CD4-positive, CD25-positive, alpha-beta regulatory T cell (primary cell): ENCODE results near the gene SPDYE1. TPM values are rescaled to one million over a fixed set of nuclear protein-coding genes. Genes with fewer than 3 reads are reported as not detected.
"Not testable (repeated sequence)": the region's sequence is repeated elsewhere in the genome, so short reads cannot be mapped to it uniquely, and the experiment has no call there.

Experiments used
- ATAC-seq, 2 donors: fragments of 150-1000 bp; cut with Tn5 transposase; one replicate each; pipeline ENCODE4 v1.10.0; 2021; ENCODE audit warnings: low read depth in 2 of 2, moderate number of reproducible peaks in 2 of 2, moderate library complexity in 1 of 2
- DNase-seq, 3 donors: peaks; one replicate each; pipeline versions ENCODE4 v3.0.0 to v3.0.0-alpha.2; 2012 to 2022; ENCODE audit warnings: mixed read lengths in 1 of 3
- H3K27ac ChIP-seq: one replicate; pipeline ENCODE4 v1.7.0; 2013; ENCODE audit warnings: mild to moderate bottlenecking, low read length; ENCODE audit not compliant: insufficient read depth, poor library complexity, severe bottlenecking
- H3K27me3 ChIP-seq: one replicate; pipeline ENCODE4 v1.7.0; 2013; ENCODE audit warnings: low read length; ENCODE audit not compliant: control insufficient read depth, insufficient read depth
- H3K36me3 ChIP-seq: one replicate; pipeline ENCODE4 v1.7.0; 2013; ENCODE audit warnings: mild to moderate bottlenecking, low read length, moderate library complexity; ENCODE audit not compliant: control insufficient read depth, insufficient read depth
- H3K4me1 ChIP-seq: 2 replicates; pipeline ENCODE4 v1.7.0; 2013; ENCODE audit warnings: mild to moderate bottlenecking, low read length; ENCODE audit not compliant: insufficient read depth, control insufficient read depth, poor library complexity, severe bottlenecking
- H3K4me3 ChIP-seq: one replicate; pipeline ENCODE4 v1.7.0; 2013; ENCODE audit warnings: low read depth, mild to moderate bottlenecking, low read length, moderate library complexity
- H3K9me3 ChIP-seq, 2 experiments: 1 replicate in 1 of 2; 2 replicates in 1 of 2; pipeline ENCODE4 v1.7.0; 2013; ENCODE audit warnings: low read length in 2 of 2, mild to moderate bottlenecking in 1 of 2, moderate library complexity in 1 of 2; ENCODE audit not compliant: control insufficient read depth in 2 of 2
- H3K27ac Mint-ChIP-seq, 3 donors: one replicate each; pipeline ENCODE4 v1.8.0; 2020 to 2022; ENCODE audit warnings: mild to moderate bottlenecking in 3 of 3, mixed read lengths in 3 of 3, moderate library complexity in 2 of 3
- H3K27me3 Mint-ChIP-seq: one replicate; pipeline ENCODE4 v1.8.0; 2022; ENCODE audit warnings: mild to moderate bottlenecking, mixed read lengths
- H3K36me3 Mint-ChIP-seq: one replicate; pipeline ENCODE4 v1.8.0; 2020; ENCODE audit warnings: mixed read lengths
- H3K4me1 Mint-ChIP-seq, 4 donors: one replicate each; pipeline ENCODE4 v1.8.0; 2020 to 2022; ENCODE audit warnings: mixed read lengths in 4 of 4, mild to moderate bottlenecking in 1 of 4
- H3K4me3 Mint-ChIP-seq, 4 donors: one replicate each; pipeline ENCODE4 v1.8.0; 2020 to 2022; ENCODE audit warnings: mild to moderate bottlenecking in 4 of 4, mixed read lengths in 4 of 4, moderate library complexity in 3 of 4
- H3K9me3 Mint-ChIP-seq, 7 donors: one replicate each; pipeline ENCODE4 v1.8.0; 2020 to 2022; ENCODE audit warnings: mixed read lengths in 7 of 7, mild to moderate bottlenecking in 3 of 7, moderate library complexity in 2 of 7
- polyA plus RNA-seq, 4 donors: library from polyadenylated mRNA; unstranded; fragments of 300-500 nt; fragmentation: Illumina TruSeq; gene quantifications; one replicate each; pipeline ENCODE4 v1.2.3, GENCODE V29; 2021
- total RNA-seq: library from RNA; stranded (reverse); gene quantifications from one replicate; pipeline ENCODE4 v1.2.3, GENCODE V29; 2022

SPDYE1 gene, protein sequence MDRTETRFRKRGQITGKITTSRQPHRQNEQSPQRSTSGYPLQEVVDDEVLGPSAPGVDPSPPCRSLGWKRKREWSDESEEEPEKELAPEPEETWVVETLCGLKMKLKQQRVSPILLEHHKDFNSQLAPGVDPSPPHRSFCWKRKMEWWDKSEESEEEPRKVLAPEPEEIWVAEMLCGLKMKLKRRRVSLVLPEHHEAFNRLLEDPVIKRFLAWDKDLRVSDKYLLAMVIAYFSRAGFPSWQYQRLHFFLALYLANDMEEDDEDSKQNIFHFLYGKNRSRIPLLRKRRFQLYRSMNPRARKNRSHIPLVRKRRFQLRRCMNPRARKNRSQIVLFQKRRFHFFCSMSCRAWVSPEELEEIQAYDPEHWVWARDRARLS
- total RNA-seq = not detected
- polyA plus RNA-seq = under 1 TPM; 0.08 to 0.17 (median 0.11) TPM

DNA sequence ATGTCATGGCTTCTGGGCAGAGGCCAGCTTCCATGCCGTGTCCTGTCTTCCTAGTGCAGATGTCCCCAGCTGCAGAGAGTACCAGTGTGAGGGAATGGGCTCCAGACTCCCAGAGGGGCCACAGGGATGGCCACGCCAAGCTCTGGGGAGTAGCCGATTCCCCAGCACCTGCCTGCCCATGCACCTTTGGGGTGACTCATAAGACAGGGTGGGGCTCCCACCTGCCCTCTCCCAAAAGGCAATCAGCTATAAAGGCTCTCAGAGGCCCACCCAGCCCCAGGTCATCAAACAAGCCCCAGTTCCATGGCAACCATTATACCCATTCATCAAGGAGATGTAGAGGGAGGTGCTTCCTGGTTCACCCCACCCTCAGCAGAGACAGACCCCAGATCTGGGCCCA lies at the start of gene SPDYE1:
Gene SPDYE1 (plus strand): TSS at position 366 of the 400 bp plus-strand sequence. CDS start 2,053 bp downstream, outside the sequence.
- H3K9me3 Mint-ChIP-seq, H3K36me3 ChIP-seq, H3K9me3 ChIP-seq, H3K27me3 Mint-ChIP-seq, DNase-seq, H3K4me1 Mint-ChIP-seq, H3K4me3 ChIP-seq, H3K27me3 ChIP-seq, ATAC-seq, H3K4me3 Mint-ChIP-seq, H3K27ac ChIP-seq, H3K27ac Mint-ChIP-seq, H3K36me3 Mint-ChIP-seq, H3K4me1 ChIP-seq: not testable (repeated sequence)

DNA sequence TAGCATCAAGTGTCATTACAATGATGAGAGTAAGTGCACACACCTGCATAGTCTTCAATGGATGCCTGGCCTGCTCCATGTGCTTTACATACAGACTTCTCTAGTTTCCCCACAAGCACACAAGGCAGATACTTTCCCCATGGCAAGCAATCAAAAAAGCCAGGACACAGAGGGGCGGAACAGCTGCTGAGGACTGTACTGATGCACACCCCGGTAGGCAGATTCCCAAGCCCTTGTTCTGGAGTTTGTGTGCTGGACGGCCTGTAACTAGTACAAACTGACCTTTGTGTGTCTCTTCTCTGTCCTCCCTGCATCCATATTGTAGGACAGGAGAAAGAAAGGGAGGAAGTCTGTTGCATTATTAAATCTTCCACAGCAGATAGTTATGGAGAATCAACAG lies 45.7 kb upstream of the SPDYE1 start:
- Histone ChIP-seq H3K4me3 (no peak overlapping the region), H3K36me3 (peaks cover 17% of the 10 kb centered on the region), H3K9me3 (no peaks in the 10 kb centered on the region), H3K27ac (no peak overlapping the region), H3K4me1 (peaks cover 10% of the 10 kb centered on the region), H3K27me3 (no peaks in the 10 kb centered on the region)
- peaks cover 8 to 23% (median 9%) of the 10 kb centered on the region in 4 donors for H3K4me1 Mint-ChIP-seq
- no peak for ATAC-seq
- H3K36me3 Mint-ChIP-seq = peaks cover 35% of the 10 kb centered on the region
- H3K27me3 Mint-ChIP-seq = no peaks in the 10 kb centered on the region
- no peak overlapping the region for H3K4me3 Mint-ChIP-seq
- peak overlapping the region in 1 of 3 donors; percentile 47 for H3K27ac Mint-ChIP-seq
- DNase-seq = no peak
- no peaks in the 10 kb centered on the region for H3K9me3 Mint-ChIP-seq

DNA sequence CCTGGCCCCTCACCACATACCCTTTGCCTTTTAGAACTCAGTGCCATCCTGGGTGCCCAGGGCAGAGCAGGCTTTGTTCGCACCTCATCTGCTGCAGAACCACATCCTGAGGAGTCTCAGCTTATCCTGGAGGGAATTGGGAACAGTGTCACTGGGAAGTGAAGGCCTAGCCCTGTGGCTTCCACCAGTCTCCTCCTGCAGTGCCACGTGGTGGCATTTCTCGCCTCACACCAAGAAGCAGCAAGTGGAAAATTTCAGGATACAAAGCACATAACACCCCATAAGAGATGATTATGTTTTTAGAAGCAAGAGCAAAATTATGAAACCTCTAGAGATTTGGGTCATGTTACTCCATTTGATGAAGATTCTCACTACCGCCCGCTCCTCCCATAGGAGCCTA lies 44.6 kb upstream of the SPDYE1 start:
- no peaks in the 10 kb centered on the region for H3K9me3 Mint-ChIP-seq
- no peak overlapping the region for H3K4me3 Mint-ChIP-seq
- no peak overlapping the region for H3K27ac ChIP-seq

DNA sequence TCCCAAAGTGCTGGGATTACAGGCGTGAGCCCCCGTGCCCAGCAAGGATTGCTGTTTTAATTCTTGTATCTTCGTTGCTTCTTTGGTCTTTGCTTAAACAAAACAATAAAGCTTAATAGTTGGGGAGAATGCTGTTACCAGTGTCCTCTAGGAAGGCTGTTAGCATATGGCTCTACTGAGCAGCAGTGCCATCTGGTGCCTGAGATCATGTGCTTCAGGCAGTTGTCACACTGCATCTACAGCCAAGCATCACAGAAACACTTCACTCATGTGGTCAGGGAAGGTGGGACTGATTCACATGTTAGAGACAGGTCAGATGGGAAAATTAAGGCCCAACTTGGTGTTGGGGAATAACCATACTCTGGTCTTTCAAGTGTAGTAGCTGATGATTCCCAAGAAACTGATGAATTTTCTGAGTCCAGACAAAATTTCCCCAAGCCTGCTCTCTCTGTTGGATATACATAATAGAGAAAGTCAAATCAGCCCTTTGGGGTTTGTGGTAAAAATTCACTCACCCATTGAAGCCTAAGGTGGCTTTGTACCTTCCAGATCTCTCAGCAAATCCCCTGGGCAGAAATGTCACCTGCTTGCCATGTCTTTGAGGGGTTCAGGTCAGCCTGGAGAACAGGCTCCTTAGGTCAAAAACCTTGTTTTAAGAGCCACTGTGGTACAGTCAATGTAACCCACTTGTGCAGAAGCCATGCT lies 43.0 kb upstream of the SPDYE1 start:
- Mint-ChIP-seq H3K4me1 (peaks cover 8 to 23% (median 9%) of the 10 kb centered on the region in 4 donors), H3K9me3 (no peaks in the 10 kb centered on the region), H3K27me3 (no peaks in the 10 kb centered on the region), H3K36me3 (peaks cover 35% of the 10 kb centered on the region), H3K4me3 (no peak overlapping the region), H3K27ac (peak overlapping the region in 1 of 3 donors; percentile 62)
- peaks cover 15% of the 10 kb centered on the region for H3K36me3 ChIP-seq
- H3K4me3 ChIP-seq = no peak overlapping the region
- no peaks in the 10 kb centered on the region for H3K9me3 ChIP-seq
- peak; percentile 50 to 58 for ATAC-seq
- no peaks in the 10 kb centered on the region for H3K27me3 ChIP-seq
- no peak overlapping the region for H3K27ac ChIP-seq
- peak in 2 of 3 donors; percentile 24 to 39 for DNase-seq
- H3K4me1 ChIP-seq = peaks cover 10% of the 10 kb centered on the region

More for the DNA sequence above, 44.6 kb upstream of the SPDYE1 start:
- Mint-ChIP-seq H3K4me1 (peaks cover 8 to 23% (median 9%) of the 10 kb centered on the region in 4 donors), H3K27me3 (no peaks in the 10 kb centered on the region), H3K27ac (peak overlapping the region in 2 of 3 donors; percentile 31 to 63), H3K36me3 (peaks cover 33% of the 10 kb centered on the region)
- H3K27me3 ChIP-seq = no peaks in the 10 kb centered on the region
- no peak for ATAC-seq
- H3K9me3 ChIP-seq = no peaks in the 10 kb centered on the region
- H3K36me3 ChIP-seq = peaks cover 17% of the 10 kb centered on the region
- no peak for DNase-seq
- peaks cover 10% of the 10 kb centered on the region for H3K4me1 ChIP-seq
- H3K4me3 ChIP-seq = no peak overlapping the region

DNA sequence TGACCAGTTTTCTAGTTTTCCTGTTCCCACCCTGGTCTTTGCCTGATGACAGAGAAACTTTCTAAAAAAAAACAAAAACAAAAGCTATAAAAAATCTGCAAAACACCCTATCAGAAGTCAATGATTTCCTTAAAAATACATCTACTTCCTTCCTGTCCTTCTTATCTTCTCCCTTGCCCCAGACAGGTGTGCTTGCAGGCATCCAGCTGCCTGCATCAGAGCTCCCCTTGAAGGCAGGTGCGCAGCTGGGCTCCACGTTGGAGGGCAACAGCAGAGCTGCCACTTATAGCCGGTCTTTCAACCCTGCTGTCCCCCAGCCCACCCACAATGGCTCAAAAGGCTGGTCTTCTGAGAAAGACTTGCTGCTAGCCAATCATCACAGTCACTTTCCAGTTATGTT lies 41.7 kb upstream of the SPDYE1 start:
- Histone ChIP-seq H3K9me3 (no peaks in the 10 kb centered on the region), H3K27ac (no peak overlapping the region), H3K27me3 (no peaks in the 10 kb centered on the region), H3K4me1 (peaks cover 10% of the 10 kb centered on the region), H3K4me3 (no peak overlapping the region), H3K36me3 (peaks cover 9% of the 10 kb centered on the region)
- peaks cover 8 to 23% (median 10%) of the 10 kb centered on the region in 4 donors for H3K4me1 Mint-ChIP-seq
- peaks cover 34% of the 10 kb centered on the region for H3K36me3 Mint-ChIP-seq
- DNase-seq (peak in 1 of 3 donors; percentile 10), ATAC-seq (peak; percentile 44 to 45)
- no peaks in the 10 kb centered on the region for H3K27me3 Mint-ChIP-seq
- H3K27ac Mint-ChIP-seq = peak overlapping the region; percentile 63 to 91 (median 85)
- no peaks in the 10 kb centered on the region for H3K9me3 Mint-ChIP-seq
- H3K4me3 Mint-ChIP-seq = peak overlapping the region in 2 of 4 donors; percentile 34 to 76

DNA sequence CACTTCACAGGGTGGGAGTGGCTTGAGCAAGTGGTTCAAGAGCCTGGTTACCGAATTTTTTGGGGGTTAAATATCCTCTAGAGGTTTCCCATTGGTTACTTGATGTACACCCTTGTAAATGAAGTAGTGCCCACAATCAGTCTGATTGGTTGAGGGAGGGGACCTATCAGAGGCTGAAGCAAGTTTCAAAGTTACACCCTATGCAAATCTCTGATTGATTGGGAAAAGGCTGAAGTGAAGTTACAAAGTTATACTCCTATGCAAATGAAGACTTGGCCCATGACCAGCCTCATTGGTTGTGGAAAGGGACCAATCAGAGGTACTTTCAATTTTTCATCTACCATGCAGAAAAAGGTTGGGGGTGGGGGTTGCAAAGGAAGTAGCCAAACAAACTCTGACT lies 36.8 kb upstream of the SPDYE1 start:
- no peak for DNase-seq
- Histone ChIP-seq H3K36me3 (no peaks in the 10 kb centered on the region), H3K4me3 (no peak overlapping the region), H3K27ac (no peak overlapping the region), H3K27me3 (no peaks in the 10 kb centered on the region), H3K9me3 (no peaks in the 10 kb centered on the region), H3K4me1 (peaks cover 5% of the 10 kb centered on the region)
- peaks cover 5 to 7% (median 6%) of the 10 kb centered on the region in 4 donors for H3K4me1 Mint-ChIP-seq
- H3K36me3 Mint-ChIP-seq = peaks cover 19% of the 10 kb centered on the region
- no peaks in the 10 kb centered on the region for H3K27me3 Mint-ChIP-seq
- no peak overlapping the region for H3K4me3 Mint-ChIP-seq
- no peaks in the 10 kb centered on the region for H3K9me3 Mint-ChIP-seq
- no peak overlapping the region for H3K27ac Mint-ChIP-seq
- ATAC-seq = no peak

DNA sequence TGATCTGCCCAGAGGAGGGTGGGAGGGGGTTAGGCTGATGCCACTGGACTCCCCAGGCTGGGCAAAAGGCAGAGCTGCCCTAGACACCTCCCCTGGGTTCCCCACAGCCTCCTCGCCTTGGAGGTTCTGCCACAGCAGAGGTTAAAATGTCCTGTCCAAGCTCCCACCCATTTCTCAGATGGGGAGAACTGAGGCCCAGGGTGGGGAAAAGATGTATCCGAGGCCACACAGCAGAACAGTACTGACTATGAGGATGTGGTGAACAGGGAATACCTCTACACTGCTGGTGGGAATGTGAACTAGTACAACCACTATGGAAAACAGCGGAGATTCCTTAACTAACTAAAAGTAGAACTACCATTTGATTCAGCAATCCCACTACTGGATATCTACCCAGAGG lies 31.3 kb upstream of the SPDYE1 start:
- not testable (repeated sequence) for H3K27ac Mint-ChIP-seq, H3K36me3 Mint-ChIP-seq

More for the DNA sequence above, 31.3 kb upstream of the SPDYE1 start:
- not testable (repeated sequence) for ATAC-seq, H3K27ac ChIP-seq, H3K36me3 ChIP-seq, H3K9me3 Mint-ChIP-seq, DNase-seq, H3K4me3 Mint-ChIP-seq, H3K4me3 ChIP-seq, H3K9me3 ChIP-seq, H3K27me3 Mint-ChIP-seq, H3K4me1 ChIP-seq, H3K4me1 Mint-ChIP-seq, H3K27me3 ChIP-seq
